GM19328 (cell line): ENCODE data around the gene FGD4.

ENCODE experiments used
- ATAC-seq: cut with Tn5 transposase; IDR thresholded peaks from one replicate; pipeline ENCODE4 v1.9.1; 2021; ENCODE audit warnings: mild to moderate bottlenecking, moderate library complexity; ENCODE audit not compliant: unreplicated experiment

The FGD4 gene

DNA sequence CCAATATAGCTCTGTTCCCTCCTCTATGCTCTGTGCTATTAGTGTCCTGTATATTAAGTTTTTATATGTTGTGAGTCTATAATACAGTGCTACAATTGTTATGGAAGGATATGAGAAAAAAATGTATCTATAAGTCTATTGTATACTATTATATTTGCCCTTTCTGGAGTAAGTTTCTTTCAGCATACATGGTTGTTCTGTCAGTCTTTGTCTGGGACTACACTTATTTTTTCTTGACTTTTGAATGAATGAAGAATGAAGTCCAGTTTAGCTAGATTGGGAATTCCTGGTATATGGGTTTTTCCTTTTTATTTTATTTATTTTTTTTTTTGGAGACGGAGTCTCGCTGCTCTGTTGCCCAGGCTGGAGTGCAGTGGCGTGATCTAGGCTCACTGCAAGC, 203.7 kb downstream of the FGD4 start:
- no peak for ATAC-seq

GRCh38 chr12:32603858-32604257, 204.5 kb downstream of the FGD4 start:
- ATAC-seq: peak; percentile 71

- ATAC-seq: no peak
These were observed 205.2 kb downstream of the FGD4 start for GRCh38 chr12:32604565-32604964.

DNA sequence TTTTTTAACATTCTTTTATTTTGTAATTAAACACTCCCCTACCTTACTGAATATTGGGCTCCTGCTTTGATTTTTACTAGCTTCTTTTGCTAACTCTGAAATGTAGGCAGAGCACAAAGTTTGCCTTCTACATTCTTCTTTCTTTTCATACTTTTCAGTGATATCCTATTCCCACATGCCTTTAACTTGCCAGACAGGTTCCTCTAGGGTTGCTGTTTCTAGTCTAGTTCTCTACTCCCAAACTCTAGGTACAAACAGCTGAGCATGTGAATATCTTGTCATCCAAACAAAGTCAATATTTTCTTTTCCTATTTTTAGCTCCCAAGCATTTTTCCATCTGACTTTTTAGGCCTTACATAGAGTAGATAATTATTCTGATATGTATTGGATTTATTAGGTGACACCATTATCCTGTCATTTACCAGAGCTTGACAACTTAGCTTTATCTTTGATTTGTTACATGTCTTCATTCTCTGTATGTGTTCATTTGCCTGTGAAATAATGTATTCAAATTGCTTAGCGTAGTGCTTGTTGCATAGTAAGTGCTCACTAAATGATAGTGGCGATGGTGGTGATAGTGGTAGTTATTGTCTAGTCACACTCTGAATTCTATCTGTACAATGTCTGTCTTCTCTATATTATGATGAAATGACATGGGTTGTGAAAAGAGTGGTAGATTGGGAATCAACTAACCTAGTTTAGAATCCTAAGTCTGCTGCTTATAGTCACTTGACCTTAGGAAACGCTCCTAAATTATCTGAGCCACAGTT, 206.2 kb downstream of the FGD4 start:
- ATAC-seq: no peak

DNA sequence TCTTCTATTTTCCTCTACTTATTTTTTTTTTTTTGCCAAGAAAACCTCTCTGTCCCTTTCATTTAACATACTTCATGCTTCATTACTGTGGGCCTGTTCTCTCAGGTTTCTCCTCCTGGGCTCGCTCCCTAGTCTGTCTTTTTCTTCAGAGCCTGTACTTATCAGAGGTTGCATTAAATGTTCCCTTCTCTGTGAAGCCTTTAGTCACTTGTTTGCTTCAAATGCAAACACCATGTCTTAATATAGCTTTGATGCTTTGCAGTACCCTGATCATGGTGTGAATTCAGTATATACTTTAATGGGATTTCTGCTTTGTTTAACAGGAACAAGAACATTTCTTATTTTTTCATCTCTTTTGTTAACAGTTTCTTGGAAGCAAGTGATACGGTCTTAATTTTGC, 207.1 kb downstream of the FGD4 start:
- no peak for ATAC-seq

- ATAC-seq: no peak
These were observed 210.6 kb downstream of the FGD4 start for GRCh38 chr12:32609966-32610365.

GRCh38 chr12:32611986-32612385, 212.6 kb downstream of the FGD4 start:
- no peak for ATAC-seq

DNA sequence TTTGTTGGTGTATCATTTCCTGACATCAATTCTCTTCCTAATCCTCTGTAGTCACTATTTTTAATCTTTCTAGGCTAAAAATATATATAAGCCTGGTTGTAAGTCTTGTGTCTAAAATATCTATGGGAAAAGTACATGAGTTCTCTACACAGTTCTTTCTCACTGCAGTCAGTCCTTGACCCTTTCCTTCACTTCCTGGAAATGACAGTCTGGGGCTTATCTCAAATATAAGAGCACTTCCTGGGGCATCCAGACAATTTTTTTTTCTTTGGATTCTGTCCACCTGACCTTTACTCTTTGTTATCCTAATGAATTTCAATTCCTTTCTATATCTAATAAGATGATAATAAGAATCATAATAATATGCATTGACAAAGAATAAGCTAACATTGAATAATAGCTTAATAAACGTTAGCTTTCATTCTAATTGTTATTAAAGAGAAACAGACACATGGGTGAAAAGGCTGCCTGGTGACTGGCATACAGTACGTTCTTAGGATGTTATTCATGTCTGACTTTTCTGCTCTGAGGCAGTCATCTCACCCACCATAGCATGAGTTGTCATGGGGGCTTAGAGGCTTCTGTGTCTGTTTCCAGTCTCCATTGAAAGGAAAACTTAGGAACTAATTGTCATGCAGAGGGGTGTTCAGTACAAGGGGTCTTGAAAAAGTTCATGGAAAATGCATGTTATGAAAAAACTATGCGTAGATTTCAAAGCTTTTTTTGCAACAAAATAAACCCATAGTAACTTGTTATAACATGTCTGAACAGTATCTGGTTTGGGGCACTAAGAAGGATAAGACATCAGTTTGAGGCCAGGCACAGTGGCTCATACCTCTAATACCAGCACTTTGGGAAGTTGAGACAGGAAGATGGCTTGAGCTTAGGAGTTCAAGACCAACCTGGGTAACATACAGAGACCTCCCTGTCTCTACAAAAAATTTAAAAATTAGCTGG, 213.6 kb downstream of the FGD4 start:
- no peak for ATAC-seq

- no peak for ATAC-seq
These were observed 216.1 kb downstream of the FGD4 start for GRCh38 chr12:32615441-32615840.

- ATAC-seq: no peak
These were observed 218.2 kb downstream of the FGD4 start for GRCh38 chr12:32617534-32617933.

- no peak for ATAC-seq
These were observed 218.8 kb downstream of the FGD4 start for GRCh38 chr12:32618115-32618514.

DNA sequence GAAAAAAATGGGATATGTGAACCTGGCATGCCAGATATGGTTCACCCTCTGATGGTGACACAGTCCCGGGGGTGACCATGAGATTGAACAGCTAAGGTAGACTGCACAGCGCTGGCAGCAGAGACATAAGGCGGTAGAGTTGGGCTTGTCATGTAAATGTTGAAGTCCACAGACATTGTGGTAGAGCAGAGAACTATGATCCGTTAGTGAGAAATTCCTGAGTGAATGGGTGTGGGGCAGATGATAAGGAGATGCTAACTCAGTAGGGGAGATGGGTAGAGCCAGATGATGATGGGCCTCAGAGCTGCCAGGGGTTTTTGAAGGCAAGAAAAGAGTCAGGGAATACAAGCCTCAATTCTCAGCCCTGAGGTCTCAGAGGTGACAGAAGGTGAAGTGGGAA, 228.6 kb downstream of the FGD4 start:
- ATAC-seq: no peak

- no peak for ATAC-seq
These were observed 242.0 kb downstream of the FGD4 start for GRCh38 chr12:32641287-32641901.

DNA sequence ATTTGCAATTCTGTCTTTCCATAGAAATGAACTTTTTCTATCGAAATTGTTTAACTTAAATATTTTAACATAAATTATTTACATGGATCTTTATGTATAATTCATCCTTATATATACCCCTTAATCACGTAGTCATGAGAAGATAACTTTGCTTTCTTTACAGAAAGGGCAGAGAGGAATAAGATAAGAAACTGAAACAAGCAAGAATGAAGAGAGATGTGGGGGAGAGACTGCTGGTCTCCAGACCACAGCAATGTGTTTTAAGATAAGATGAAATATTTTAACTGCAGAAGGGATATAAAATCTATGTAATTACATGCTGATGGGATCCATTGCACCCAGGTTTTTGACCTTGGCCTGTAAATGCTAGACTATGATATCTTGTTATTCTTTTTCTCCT, 245.1 kb downstream of the FGD4 start:
- no peak for ATAC-seq

DNA sequence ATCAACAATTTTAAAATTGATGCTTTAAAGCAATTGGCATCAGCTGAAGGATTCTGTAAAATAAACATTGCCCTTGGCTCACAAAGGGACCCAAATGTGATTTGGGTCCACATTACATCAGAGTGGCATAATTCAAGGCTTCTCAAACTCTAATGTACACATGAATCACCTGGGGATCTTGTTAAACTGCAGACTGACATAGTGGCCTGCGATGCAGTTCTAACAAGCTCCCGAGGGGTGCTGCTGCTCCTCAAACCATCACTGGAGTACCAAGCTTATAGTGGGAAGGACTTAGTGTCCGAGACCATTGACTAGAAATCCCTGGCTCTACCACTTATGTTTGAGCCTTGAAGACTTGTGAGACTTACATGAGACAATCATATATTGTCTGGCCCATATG, 247.9 kb downstream of the FGD4 start:
- ATAC-seq: no peak

DNA sequence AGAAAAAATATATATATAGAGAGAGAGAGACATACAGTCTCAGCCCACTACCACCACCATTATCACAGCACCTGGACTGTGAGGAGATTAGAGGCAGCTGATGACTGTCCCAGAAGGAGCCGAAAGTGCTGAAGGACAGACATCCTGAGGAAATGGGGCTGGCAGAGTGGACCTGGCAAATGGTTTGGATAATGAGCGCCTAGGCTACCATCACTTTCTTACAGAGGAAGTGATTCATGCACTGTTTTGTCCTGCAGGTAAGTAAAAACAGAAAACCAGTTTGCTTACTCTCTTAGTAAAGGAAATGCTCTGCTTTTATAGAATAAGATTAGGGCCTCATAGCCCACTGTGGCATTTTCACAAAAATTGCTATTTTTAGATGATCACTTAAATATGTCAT, 251.2 kb downstream of the FGD4 start:
- ATAC-seq: no peak

GRCh38 chr12:32651151-32651955, 252.0 kb downstream of the FGD4 start:
- no peak for ATAC-seq

DNA sequence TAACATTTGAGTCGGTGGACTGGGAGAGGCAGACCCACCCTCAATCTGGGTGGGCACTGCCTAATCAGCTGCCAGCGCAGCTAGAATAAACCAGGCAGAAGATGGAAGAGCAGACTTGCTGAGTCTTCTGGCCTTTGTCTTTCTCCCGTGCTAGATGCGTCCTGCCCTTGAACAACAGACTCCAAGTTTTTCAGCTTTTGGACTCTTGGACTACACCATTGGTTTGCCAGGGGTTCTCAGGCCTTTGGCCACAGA, 252.5 kb downstream of the FGD4 start:
- ATAC-seq: no peak

- ATAC-seq: no peak
These were observed 260.6 kb downstream of the FGD4 start for GRCh38 chr12:32659908-32660440.

DNA sequence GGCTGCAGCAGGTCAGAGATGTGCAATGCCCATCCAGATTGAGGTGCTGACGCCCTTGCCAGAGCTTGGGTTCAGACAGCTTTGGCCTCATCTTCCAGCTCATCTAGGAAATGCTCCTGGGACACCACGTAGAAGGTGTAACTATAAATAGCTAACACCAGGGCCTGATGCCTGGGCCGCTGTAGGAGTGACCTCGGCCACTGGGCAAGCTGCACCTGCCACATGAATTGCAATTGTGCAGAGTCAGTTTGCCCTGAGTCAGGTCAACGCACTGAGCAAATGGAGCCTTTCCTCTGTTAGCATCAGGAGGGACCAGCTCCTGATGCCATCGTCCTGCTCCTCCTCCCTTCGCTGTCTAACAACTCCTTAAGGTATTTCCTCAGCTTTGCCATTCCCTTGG, 262.3 kb downstream of the FGD4 start:
- no peak for ATAC-seq

DNA sequence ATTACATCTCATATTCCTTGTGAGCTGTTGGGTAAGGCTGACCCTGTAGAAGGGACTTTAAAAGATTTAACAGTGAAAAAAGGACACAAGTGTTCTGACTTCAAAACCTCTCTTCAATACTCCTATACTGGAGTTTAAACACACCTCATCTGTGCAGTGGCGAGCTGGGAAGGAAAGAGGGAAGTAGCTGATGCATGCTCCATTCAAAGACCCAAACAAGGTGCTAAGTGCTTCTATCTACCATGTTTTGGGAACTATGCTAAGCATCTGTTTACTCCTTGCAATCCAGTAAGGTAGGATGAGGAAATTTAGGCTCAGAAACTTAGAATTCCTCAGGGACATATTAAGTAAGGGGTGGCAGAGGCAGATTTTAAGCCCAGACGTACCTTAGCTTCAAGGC, 263.3 kb downstream of the FGD4 start:
- no peak for ATAC-seq
